Renal pelvis (tissue), 12 donors: Measurements from ENCODE around the gene PIK3R5. TPM values are rescaled to one million over a fixed set of nuclear protein-coding genes. Genes with fewer than 3 reads are reported as not detected.

Source experiments
- DNase-seq: peaks from one replicate; pipeline ENCODE4 v3.0.0-alpha.2; 2013
- long read RNA-seq, 16 experiments: transcript quantifications; one replicate each; lab custom pipeline, GENCODE V29; 2026
- polyA plus RNA-seq, 3 donors: library from polyadenylated mRNA; unstranded; fragments of 120-200 nt; gene quantifications; one replicate each; pipeline ENCODE4 v1.2.1, GENCODE V29; 2013; ENCODE audit not compliant: insufficient read length in 3 of 3

The PIK3R5 gene, protein sequence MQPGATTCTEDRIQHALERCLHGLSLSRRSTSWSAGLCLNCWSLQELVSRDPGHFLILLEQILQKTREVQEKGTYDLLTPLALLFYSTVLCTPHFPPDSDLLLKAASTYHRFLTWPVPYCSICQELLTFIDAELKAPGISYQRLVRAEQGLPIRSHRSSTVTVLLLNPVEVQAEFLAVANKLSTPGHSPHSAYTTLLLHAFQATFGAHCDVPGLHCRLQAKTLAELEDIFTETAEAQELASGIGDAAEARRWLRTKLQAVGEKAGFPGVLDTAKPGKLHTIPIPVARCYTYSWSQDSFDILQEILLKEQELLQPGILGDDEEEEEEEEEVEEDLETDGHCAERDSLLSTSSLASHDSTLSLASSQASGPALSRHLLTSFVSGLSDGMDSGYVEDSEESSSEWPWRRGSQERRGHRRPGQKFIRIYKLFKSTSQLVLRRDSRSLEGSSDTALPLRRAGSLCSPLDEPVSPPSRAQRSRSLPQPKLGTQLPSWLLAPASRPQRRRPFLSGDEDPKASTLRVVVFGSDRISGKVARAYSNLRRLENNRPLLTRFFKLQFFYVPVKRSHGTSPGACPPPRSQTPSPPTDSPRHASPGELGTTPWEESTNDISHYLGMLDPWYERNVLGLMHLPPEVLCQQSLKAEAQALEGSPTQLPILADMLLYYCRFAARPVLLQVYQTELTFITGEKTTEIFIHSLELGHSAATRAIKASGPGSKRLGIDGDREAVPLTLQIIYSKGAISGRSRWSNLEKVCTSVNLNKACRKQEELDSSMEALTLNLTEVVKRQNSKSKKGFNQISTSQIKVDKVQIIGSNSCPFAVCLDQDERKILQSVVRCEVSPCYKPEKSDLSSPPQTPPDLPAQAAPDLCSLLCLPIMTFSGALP
- polyA plus RNA-seq = under 1 TPM; 0.73 to 1.00 (median 0.84) TPM
- long read RNA-seq, donor 1 = 0 reads
- long read RNA-seq, donor 2 = 0 reads
- long read RNA-seq, donor 3 = 0 reads
- long read RNA-seq, donor 4 = 0 reads
- long read RNA-seq, donor 5 = 0 reads
- long read RNA-seq, donor 6 = 0 reads
- long read RNA-seq, donor 7 = 0 reads
- long read RNA-seq, donor 8 = 0 reads
- long read RNA-seq, donor 9 = 0 reads
- long read RNA-seq, donor 10 = 0 reads
- long read RNA-seq, donor 11 = 0 reads
- long read RNA-seq, donor 12 = 0 reads
- long read RNA-seq, donor 13, full-length matches to known transcripts = 1 of 1 reads
- long read RNA-seq, donor 13, partial matches to known transcripts = 0 of 1 reads
- long read RNA-seq, donor 13, other reads (novel, unspliced or antisense) = 0 of 1 reads
- long read RNA-seq, donor 14 = 0 reads
- long read RNA-seq, donor 15 = 0 reads
- long read RNA-seq, donor 16 = 0 reads

DNA sequence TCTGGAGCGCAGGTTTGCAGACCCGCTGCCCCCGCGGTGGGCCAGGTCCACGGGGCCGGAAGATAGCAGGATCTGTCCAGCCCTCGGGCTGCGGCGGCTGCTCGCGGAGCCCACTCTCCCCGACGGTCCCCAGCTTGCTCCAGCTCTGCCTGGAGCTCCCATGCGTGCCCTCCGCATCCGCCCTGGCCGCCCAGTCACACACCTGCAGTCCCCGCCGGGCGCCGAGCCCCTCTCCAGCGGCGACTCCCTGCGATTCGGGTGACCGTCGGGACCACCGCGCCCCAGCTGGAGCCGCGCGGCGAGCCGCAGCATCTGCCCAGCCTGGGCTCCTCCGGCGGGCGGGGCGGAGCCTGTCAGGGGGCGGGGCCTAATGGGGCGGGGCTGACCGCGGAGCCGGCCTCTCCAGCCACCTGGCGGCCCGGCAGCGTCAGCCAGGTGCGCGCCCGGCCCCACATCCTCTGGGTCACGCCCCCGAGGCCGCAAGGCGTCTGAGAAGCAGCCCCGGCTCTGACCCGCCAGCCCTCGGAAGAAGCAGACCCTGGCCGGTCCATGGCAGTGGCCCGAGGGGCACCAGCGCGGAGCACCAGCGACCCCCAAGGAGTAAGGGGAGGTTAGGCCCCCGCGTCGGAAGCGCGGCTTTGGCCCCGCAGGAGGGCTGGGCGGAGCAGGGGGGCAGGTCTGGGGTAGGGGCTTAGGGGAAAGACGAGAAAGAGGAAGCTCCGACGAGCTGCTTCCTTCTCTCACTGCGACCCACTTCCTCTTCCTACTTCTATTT lies at the start of gene PIK3R5:
TSS of gene PIK3R5 (minus strand) at position 314 of the 775 bp plus-strand sequence. CDS start 54,213 bp downstream, outside the sequence.
- peak; percentile 17 for DNase-seq

DNA sequence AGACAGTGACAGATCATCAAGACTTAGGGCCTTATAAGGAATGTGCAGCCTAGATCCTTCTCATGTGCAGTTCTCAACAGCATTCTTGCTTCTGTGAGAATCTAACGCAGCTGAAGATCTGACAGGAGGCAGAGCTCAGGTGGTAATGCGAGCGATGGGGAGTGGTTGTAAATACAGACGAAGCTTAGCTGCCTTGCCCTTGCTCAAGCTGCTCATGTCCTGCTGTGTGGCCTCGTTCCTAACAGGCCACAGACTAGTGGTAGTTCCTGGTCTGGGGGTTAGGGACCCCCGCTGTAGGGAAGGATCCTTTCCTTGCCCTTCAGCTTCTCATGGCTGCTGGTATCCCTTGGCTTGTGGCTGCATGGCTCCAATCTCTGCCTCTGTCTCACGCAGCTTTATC lies 45.5 kb upstream of the PIK3R5 start:
- DNase-seq = no peak

DNA sequence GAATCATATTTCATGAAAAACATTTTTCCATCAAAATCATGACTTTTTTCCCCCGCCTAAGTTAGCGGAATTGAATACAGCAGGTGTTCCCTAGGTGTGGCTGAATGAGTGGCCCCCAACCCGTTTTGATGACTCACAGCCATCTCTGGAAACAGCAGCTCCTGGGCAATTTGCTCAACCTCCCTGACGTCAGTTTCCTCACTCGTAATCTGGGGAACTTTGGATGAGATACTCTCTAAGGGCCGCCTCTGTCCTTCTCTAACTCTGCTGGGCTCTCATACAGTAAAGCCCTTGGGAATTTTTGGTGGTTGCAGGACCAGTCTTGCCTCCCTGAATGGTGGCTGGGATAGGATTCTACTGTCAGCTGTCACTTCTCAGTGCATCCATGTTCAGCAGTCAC lies 44.2 kb upstream of the PIK3R5 start:
- no peak for DNase-seq

DNA sequence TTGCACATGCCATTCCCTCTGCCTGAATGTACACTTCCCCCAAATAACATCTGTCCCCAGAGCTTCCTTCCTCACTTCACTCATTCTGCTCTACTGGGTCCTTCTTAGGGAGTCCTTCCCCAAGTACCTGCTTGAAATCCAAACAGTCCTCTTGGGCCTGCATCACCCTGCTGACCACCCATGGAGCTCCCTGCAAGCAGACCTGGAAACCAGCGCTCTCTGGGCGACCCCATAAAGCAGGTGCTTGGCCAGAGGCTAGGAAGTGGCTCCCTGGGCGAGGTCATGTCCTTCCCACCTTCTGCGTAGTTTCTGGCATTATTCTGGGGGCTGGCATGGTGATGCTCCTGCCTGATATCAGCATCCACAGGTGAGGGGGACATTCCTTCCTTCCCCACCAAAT lies 43.6 kb upstream of the PIK3R5 start:
- DNase-seq = no peak

DNA sequence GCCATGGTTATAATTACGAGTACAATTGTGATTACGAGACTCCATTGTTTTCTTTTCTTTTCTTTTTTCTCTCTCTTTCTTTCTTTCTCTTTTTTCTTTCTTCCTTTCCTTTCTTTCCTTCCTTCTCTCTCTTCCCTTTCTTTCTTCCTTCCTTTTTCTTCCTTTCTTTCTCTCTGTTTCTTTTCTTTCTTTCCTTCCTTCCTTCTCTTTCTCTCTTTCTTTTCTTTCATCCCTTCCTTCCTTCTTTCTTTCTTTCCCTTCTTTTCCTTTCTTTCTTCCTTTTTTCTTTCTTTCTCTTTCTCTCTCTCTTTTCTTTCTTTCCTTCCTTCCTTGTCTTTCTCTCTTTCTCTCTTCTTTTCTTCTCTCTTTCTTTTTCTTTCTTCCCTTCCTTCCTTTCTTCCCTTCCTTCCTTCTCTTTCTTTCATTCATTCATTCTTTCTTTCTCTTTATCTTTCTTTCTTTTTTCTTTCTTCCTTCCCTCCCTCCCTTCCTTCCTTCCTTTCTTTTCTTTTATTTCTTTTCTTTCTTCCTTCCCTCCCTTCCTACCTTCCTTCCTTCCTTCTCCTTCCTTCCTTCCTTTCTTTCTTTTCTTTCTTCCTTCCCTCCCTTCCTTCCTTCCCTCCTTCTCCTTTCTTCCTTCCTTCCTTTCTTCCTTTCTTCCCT lies 41.7 kb upstream of the PIK3R5 start:
- DNase-seq = no peak

DNA sequence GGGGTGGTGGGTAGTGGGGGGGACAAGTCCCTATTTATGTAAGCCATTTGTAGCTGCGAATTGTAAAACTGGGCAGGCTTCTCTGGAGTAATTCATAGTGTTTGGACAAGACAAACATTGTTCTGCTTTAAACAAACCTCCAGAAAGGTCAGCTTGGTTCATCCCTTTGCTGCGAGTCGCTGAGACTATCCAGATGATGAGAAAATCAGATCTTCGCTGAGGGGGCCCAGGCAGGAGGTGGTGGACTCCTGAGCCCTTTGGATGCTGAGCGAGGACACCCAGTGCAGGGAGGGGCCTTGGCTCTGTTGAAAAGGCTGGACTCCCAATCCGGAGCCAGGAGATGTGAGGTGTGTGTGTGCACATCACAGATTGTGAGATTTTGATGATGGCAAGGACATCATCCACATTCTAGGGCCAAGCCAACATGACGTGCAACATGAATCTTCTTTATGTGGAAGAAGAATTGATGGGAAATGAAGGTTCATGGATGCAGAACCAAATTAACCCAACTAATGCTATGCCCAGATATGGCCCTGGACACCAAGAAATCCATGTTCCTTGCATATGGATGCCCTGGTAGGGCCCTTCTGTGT lies 40.8 kb upstream of the PIK3R5 start:
- no peak for DNase-seq

DNA sequence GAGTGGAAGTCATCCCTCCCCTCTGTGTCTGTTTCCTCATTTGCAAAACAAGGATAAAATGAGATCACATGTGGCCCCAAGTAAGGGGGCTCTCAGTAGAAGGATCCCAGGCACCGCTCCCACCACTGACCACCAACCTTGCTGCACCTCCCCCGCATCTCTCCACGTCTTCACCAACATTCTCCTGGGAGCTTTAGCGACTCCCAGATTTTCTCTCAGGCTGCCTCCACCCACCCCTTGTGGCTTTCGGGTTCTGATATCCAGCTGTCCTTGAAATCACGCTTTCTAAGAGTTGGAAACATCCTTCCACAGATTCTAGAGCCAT lies 39.4 kb upstream of the PIK3R5 start:
- no peak for DNase-seq

DNA sequence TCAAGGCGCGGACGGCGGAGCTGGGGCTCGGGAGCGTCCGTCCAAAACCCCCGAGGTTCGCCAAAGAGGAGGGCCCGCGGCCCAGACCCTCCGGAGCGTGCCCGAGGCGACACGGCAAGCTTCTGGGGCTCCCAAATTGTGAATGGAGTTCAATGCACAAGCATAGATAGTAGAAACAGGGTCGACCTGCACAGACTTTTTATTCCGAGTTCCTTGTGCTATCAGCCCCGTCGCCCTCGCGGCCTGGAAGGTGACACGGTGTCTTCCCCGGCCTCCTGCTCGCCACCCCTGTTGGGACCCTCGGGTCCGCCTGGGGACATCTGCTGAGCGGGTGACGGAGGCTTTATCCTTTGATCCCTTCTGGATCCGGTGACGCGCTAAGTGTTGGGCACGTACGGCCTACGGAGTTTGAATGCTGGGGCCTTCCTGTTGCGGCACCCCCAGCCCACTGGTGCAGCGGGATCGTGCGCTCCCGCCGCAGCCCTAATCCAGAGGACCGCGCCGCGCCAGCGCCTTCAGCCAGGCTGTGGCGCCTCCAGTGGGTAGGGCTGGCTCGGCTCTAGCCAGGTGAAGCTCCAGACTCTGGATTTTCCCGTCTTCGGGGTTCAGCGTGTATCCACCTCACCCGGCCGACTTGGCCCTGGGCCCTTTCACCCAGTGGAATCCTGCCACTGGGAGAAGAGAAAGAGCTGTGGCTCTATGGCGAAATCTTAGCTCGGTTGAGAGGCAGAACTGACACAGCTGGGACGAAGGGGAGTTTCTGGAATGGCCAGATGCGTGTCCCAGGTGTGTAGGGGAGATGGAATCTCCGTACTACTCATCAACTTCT lies 38.8 kb upstream of the PIK3R5 start:
- DNase-seq = no peak

DNA sequence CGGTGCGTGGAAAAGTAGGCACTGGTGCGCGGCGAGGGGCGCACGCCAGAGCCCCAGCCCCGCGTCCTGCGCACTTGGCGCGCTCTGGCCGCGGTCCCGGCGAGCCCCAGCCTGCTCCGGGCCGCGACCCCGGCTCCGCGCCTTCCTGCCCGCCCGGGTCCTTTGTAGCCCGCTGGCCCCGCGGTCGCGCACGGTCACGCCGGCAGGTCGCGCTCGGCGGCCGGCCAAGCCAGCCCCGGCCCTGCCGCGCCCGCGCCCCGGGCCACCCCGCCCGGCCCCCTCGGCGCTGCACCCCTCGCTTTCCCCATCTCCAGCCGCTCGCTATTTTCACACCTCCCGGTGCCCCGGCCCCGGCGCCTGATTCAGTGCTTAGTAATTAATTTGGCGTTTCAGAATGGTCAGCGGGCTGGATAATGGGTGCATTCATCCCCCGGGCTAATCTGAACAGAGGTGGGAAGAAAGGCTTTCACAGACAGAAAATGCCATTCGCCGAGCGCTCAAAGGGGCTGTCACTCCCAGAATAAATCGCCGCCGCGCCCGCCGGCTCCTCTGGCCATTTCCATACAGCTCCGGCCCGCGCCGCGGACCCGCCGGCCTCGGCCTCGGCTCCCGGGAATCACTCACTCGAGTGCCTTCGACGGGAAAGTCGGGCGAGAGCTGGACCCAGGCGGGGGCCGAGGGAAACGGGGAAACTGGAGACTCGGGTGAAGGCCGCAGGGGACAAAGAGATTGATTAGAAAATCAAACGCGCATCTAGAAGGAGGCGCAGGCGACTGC lies 38.0 kb upstream of the PIK3R5 start:
- DNase-seq = no peak

DNA sequence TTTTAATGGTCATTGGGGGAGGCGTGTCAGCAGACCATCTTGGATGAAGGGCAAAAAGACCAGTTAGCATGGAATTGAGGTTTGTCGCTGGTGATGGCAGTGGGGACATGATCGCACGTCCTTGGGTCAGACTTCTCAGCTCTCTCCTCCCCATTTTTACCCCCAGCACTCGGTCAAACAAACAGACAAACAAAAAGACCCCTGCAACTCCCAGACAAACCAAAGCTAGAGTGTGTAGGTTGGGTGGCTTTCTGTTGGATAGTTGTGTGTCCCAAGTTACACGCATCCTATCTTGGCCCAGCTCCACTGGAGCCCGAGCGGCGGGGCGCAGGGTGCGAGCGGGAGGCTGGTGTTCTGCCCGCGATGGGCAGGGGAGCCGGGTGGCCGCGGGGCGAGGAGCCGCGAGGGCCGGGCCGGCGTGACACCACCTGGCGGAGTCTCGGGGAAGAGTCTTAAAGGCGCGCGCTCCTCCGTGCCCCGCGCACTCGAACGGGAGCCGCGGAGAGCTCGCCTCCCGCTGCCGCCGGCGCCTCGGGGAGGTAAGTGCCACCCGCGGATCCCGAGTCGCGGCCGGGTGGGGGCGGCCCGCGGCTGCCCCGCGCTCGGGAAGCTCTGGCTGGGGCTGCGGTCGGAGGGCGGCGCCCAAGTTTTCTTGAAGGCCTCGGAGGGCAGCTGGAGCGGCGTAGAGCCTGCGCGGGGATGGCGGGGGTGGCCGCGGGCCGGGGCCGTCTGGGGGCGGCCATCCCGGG lies 37.3 kb upstream of the PIK3R5 start:
- no peak for DNase-seq

DNA sequence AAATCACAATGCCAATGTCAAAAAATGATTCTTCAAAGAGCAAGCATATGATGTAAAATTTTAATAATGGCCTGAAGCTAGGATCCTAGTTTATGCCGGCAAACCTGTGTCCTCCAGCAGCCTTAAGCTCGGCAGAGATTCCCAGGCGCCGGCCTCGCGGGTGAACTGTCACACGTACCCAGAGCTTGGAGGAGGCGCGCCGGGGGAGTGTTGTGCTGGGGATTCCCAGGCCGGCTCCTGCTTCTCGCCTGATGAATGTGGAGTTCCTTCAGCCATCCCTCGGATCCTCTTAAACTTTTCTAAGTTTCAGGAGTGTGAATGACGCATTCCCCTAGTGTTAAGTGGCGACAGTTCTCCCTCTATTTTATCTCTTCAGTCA lies 36.7 kb upstream of the PIK3R5 start:
- no peak for DNase-seq

DNA sequence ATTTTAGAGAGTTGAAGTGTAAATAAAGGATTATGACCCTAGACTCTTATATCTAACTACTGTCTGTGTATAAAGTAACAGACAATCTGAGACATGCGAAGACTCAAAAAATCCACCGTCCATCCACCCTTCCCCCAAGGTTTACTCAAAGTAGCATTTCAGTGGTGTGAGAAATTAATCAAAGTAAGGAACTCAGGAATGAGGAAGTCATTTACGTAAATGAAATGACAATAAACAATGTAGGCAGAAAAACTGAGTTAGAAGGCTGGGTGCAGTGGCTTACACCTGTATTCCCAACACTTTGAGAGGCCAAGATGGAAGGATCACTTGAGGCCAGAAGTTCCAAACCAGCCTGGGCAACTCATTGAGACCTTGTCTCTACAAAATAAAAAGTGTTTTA lies 36.1 kb upstream of the PIK3R5 start:
- no peak for DNase-seq

DNA sequence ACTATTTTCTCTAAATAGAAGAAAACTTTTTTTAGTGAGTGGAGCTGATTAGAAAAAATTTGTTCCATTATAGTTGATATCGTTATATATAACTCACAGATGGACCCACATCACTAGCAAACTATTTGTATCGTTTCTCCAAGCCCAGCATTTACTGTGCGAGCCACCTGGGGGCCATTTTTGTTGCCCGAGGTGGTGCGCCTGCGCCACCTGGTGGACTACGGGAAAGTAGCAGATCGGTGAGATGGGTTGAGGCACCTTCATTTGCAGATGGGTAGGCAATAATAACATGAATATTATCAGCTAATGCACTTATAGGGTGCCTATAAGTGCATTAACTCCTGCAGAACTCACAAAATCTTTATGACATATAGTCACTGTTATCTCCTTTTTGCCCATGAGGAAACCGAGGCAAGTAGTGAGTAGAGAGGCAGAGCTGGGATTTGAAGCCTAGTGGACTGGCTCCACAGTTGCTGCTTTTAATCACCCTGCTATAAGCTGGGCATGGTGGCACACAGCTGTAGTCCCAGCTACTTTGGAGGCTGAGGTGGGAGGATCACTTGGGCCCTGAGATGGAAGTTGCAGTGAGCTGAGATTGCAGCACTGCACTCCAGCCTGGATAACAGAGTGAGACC lies 32.6 kb upstream of the PIK3R5 start:
- DNase-seq = no peak

DNA sequence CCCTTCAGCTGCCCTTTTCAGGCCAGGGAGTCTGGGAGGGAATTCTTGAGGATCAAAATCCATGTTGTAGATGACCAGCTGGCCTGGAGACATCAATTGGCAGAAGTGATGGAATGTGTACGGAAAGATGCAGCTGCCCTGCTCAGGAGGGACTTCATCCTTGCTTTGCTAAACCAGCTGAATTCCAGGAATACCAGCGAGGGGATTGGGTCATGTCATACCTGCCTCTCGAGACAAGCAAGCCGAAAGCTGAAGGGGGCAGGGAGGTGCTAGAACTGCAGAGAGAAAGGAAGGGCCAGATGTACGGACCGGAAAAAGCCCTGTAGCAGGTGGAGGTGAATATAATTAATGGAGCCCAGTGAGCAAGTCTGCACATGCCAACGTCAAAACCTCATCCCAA lies 30.2 kb upstream of the PIK3R5 start:
- no peak for DNase-seq

DNA sequence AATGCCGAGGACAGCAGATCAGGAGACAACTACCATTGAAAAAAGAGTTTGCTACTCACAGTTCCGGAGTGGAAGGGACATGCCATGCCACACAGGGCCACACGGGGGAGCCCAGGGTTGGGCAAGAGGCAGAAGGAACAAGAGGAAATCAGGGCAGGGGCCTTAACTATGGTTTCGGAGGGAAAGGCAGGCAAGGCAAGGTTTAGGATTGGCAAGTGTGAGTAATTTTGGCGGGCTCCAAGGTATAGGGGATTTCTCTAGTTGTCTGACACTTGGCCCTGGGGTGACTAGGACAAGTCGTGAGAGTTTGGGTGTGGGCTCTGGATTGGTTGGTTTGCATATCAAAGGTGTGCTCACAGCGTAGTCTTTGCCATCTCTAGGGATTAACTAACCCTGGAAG lies 28.8 kb upstream of the PIK3R5 start:
- no peak for DNase-seq

DNA sequence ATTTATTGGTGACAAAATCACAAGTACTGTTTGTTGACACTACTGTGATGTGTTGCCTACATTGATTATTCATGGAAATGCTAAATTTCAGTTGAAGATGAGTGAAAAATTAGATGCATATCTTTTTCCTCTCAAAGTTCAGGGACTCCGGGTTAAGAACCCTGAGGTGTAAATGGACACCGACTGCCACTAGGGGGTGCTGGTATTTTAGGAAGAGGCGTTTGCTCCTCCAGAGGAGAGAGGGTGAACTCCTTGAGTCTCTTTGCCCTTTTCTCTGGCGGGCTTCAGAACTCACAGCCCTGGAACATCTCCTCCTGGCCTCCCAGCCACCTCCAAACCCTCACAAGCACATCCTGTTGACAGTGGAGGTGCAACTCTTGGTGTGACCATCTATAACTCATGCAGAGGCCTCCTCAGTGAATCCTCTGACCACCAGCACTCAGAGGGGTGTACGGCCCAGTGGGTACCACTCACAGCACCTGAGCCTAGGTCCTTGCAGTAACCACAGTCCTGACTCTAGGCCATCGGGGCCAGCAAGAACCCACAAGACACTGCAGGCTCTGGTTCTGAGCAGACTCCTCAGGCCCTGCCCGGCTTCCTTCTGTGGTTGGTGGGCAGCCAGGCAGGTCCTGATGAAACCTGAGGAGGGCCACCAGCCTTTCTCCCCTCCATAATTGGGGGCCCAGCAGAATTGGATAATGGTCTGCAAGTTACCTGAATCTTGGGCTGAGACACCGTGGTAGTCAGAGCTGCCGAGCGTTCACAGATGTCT lies 26.2 kb upstream of the PIK3R5 start:
- no peak for DNase-seq
